OCI-LY3 (cell line): ENCODE measurements around the gene DDAH2.

Experiments
- H2AFZ ChIP-seq: fragments of 200-600, 300-600 bp; shearing (Covaris generic); 2 replicates; pipeline ENCODE4 v1.6.0; 2014; ENCODE audit warnings: antibody characterized with exemption, low read depth, low read length
- H3K27ac ChIP-seq: fragments of 200-600, 300-600 bp; sonication (generic); 2 replicates; pipeline ENCODE4 v1.5.1; 2014; ENCODE audit warnings: mild to moderate bottlenecking, low read length, moderate library complexity, mixed read lengths
- H3K27me3 ChIP-seq: fragments of 200-600, 300-600 bp; sonication (generic); 2 replicates; pipeline ENCODE4 v1.6.1; 2014; ENCODE audit warnings: low read depth, low read length, mixed read lengths
- H3K36me3 ChIP-seq: fragments of 200-600, 300-600 bp; sonication (generic); replicated peaks from 2 replicates; pipeline ENCODE3; 2014; ENCODE audit warnings: low read depth, low read length, mixed read lengths
- H3K4me1 ChIP-seq: fragments of 300-600, 200-600 bp; sonication (generic); 2 replicates; pipeline ENCODE4 v1.6.1; 2014; ENCODE audit warnings: low read length, mixed read lengths
- H3K4me2 ChIP-seq: fragments of 200-600, 300-600 bp; sonication (generic); 2 replicates; pipeline ENCODE4 v1.6.1; 2014; ENCODE audit warnings: low read length, mixed read lengths
- H3K4me3 ChIP-seq: fragments of 300-600, 200-600 bp; sonication (generic); 2 replicates; pipeline ENCODE4 v1.5.1; 2014; ENCODE audit warnings: antibody characterized with exemption, mild to moderate bottlenecking, low read length, moderate library complexity
- H3K79me2 ChIP-seq: fragments of 300-600, 200-600 bp; shearing (Covaris generic); 2 replicates; pipeline ENCODE4 v1.6.1; 2014; ENCODE audit warnings: mild to moderate bottlenecking, low read length, mixed read lengths
- H3K9ac ChIP-seq: fragments of 300-600, 200-600 bp; shearing (Covaris generic); 2 replicates; pipeline ENCODE4 v1.6.0; 2014; ENCODE audit warnings: mild to moderate bottlenecking, low read length, moderate library complexity
- H3K9me3 ChIP-seq: fragments of 200-600, 300-600 bp; shearing (Covaris generic); 2 replicates; pipeline ENCODE4 v1.6.1; 2014; ENCODE audit warnings: low read length, mixed read lengths; ENCODE audit not compliant: insufficient read depth
- H4K20me1 ChIP-seq: fragments of 200-600, 300-600 bp; sonication (generic); 2 replicates; pipeline ENCODE4 v1.6.1; 2016; ENCODE audit warnings: low read length, mixed read lengths; ENCODE audit not compliant: insufficient read depth
- EZH2phosphoT487 ChIP-seq: fragments of 200-600 bp; shearing (Covaris generic); IDR thresholded peaks from 2 replicates; pipeline ENCODE4 v1.6.1; 2018; ENCODE audit warnings: antibody characterized with exemption, mixed run types, low read depth
- TF ChIP-seq, protein P1 (sequence below): fragments of 200-600, 300-600 bp; sonication (generic); IDR thresholded peaks from 2 replicates; pipeline ENCODE4 v1.5.1; 2014; ENCODE audit warnings: antibody characterized with exemption, low read length, low read depth

Gene DDAH2

DNA sequence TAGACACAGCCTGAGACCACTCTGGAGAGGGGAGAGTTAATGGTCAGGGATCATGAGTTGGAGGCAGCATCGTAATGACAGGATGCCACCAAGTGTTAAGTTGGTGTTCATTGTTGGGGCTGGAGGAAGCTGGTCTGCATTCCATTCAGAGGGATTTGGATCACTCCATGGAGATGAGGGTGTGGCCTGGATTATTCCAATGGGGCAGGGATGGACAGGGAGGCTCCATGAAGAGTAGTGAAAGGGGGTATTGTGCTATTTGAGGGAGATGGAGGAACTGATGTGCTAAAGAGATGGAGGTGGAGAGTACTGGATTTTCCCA, 34.5 kb upstream of the DDAH2 start:
- peaks cover 4% of the 10 kb centered on the region for H3K36me3 ChIP-seq
- H3K4me1 ChIP-seq: no peaks in the 10 kb centered on the region
- no peak overlapping the region for H3K4me2 ChIP-seq
- no peaks in the 10 kb centered on the region for H3K27me3 ChIP-seq
- no peak overlapping the region for H3K27ac ChIP-seq
- no peak overlapping the region for H2AFZ ChIP-seq
- no peak overlapping the region for H3K9ac ChIP-seq
- H3K4me3 ChIP-seq: no peak overlapping the region
- H4K20me1 ChIP-seq: no peaks in the 10 kb centered on the region
- H3K9me3 ChIP-seq: no peaks in the 10 kb centered on the region
- no peaks in the 10 kb centered on the region for H3K79me2 ChIP-seq
- TF ChIP-seq EZH2phosphoT487: no peak
- TF ChIP-seq, protein P1, sequence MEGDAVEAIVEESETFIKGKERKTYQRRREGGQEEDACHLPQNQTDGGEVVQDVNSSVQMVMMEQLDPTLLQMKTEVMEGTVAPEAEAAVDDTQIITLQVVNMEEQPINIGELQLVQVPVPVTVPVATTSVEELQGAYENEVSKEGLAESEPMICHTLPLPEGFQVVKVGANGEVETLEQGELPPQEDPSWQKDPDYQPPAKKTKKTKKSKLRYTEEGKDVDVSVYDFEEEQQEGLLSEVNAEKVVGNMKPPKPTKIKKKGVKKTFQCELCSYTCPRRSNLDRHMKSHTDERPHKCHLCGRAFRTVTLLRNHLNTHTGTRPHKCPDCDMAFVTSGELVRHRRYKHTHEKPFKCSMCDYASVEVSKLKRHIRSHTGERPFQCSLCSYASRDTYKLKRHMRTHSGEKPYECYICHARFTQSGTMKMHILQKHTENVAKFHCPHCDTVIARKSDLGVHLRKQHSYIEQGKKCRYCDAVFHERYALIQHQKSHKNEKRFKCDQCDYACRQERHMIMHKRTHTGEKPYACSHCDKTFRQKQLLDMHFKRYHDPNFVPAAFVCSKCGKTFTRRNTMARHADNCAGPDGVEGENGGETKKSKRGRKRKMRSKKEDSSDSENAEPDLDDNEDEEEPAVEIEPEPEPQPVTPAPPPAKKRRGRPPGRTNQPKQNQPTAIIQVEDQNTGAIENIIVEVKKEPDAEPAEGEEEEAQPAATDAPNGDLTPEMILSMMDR: no peak

DNA sequence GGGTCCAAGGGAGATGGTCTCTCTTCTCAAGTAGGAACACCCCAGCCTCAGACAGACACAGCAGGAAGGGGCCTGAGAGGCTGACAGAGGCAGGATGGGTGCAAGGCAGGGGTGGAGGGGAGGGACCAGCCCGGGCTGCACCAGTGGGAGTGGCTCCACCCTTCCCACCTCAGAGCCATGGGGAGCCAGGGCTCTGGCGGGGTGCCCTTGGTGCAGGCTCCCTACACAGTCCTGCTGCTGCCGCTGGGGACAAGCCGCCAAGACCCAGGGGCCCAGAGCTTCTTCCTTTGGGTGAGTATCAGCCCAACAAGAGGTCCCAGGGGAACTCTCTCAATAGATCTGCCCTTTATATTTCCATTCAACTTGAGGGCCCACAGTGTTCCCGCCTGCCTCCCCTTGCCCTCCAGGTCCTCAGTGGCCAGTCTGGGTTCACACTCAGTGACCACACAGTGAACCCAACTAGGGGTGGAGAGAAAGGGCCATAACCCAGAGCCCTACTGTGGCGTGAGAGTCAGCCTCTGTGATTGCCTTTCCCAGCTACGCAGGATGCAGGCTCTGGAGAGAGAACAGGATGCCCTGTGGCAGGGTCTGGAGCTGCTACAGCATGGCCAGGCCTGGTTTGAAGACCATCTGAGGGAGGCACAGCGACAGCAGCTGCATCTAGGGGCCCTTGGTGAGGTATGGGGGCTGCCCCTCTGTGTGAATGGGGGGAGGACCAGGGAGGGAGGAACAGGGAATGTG, 33.9 kb upstream of the DDAH2 start:
- TF ChIP-seq, protein P1: no peak
- TF ChIP-seq EZH2phosphoT487: no peak
- no peaks in the 10 kb centered on the region for H4K20me1 ChIP-seq
- no peak overlapping the region for H3K27ac ChIP-seq
- no peaks in the 10 kb centered on the region for H3K4me1 ChIP-seq
- no peak overlapping the region for H3K4me3 ChIP-seq
- H2AFZ ChIP-seq: no peak overlapping the region
- no peak overlapping the region for H3K9ac ChIP-seq
- no peak overlapping the region for H3K4me2 ChIP-seq
- peaks cover 4% of the 10 kb centered on the region for H3K36me3 ChIP-seq
- no peaks in the 10 kb centered on the region for H3K27me3 ChIP-seq
- no peaks in the 10 kb centered on the region for H3K79me2 ChIP-seq
- no peaks in the 10 kb centered on the region for H3K9me3 ChIP-seq

DNA sequence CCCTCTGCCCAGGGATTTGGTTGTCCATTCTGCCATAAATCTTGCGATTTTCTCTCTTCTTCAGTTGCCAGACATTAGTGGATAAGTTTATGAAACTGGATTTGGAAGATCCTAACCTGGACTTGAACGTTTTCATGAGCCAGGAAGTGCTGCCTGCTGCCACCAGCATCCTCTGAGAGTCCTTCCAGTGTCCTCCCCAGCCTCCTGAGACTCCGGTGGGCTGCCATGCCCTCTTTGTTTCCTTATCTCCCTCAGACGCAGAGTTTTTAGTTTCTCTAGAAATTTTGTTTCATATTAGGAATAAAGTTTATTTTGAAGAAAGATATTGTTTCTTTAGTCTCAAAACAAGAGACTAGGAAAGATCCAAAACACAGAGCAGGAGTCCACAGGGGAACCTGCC, 33.3 kb upstream of the DDAH2 start, which contains the start of gene SAPCD1:
TSS of gene SAPCD1 (plus strand) at position 301 of the 400 bp plus-strand sequence. CDS start 399 bp downstream, outside the sequence.
- no peaks in the 10 kb centered on the region for H4K20me1 ChIP-seq
- peaks cover 4% of the 10 kb centered on the region for H3K36me3 ChIP-seq
- H3K4me1 ChIP-seq: no peaks in the 10 kb centered on the region
- H3K4me3 ChIP-seq: no peak within 1 kb of the TSS
- H3K27me3 ChIP-seq: no peaks in the 10 kb centered on the region
- H2AFZ ChIP-seq: no peak within 1 kb of the TSS
- no peaks in the 10 kb centered on the region for H3K9me3 ChIP-seq
- no peak for TF ChIP-seq EZH2phosphoT487
- TF ChIP-seq, protein P1: no peak
- H3K27ac ChIP-seq: no peak within 1 kb of the TSS
- no peak within 1 kb of the TSS for H3K9ac ChIP-seq
- no peaks in the 10 kb centered on the region for H3K79me2 ChIP-seq
- no peak within 1 kb of the TSS for H3K4me2 ChIP-seq

DNA sequence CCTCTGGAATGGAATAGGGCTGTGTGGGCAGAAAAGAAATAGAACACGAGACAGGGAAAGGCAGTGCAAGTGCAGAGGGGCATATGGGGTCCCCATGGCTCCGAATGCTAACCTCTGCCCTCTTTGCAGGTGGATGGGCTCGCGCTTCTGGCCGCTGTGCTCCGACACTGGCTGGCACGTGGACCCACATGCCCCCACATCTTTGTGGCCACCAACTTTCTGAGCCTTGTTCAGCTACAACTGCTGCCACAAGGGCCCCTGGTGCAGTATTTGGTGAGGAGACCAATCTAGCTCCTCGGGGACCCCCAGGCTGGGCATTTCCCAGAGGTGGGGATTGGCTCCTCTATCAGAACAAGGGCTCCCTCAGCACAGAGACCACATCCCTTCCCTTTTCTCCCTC, 32.2 kb upstream of the DDAH2 start:
- Histone ChIP-seq H3K27me3 (no peaks in the 10 kb centered on the region), H2AFZ (no peak overlapping the region), H3K9ac (no peak overlapping the region), H3K36me3 (peaks cover 4% of the 10 kb centered on the region), H3K27ac (no peak overlapping the region), H3K9me3 (no peaks in the 10 kb centered on the region), H3K79me2 (no peaks in the 10 kb centered on the region), H3K4me2 (no peak overlapping the region), H3K4me1 (no peaks in the 10 kb centered on the region), H3K4me3 (no peak overlapping the region), H4K20me1 (no peaks in the 10 kb centered on the region)
- TF ChIP-seq, protein P1: no peak
- TF ChIP-seq EZH2phosphoT487: no peak
